Tibial artery (tissue), 4 donors: Measurements from ENCODE around the gene MYO19.

Source experiments
- DNase-seq, 2 donors: peaks; one replicate each; pipeline ENCODE4 v3.0.0-alpha.2; 2019
- H3K27ac ChIP-seq, 2 donors: fragments of 200-600 bp; sonication (generic) in 1 of 2; 1 replicate in 1 of 2; 2 replicates in 1 of 2; pipeline ENCODE4 v1.5.1; 2018 to 2019; ENCODE audit warnings: mild to moderate bottlenecking in 1 of 2
- H3K27me3 ChIP-seq, 2 donors: fragments of 200-600 bp; sonication (generic) in 1 of 2; one replicate each; pipeline versions ENCODE4 v1.5.1 to v1.6.0; 2016 to 2019
- H3K36me3 ChIP-seq, 3 donors: fragments of 200-600 bp; sonication (generic) in 2 of 3; one replicate each; pipeline ENCODE4 v1.5.1; 2016 to 2019; ENCODE audit warnings: mild to moderate bottlenecking in 2 of 3
- H3K4me1 ChIP-seq, 4 donors: fragments of 200-600 bp; sonication (generic) in 2 of 4; 1 replicate in 3 of 4; 2 replicates in 1 of 4; pipeline ENCODE4 v1.5.1; 2016 to 2019
- H3K4me3 ChIP-seq, 2 donors: fragments of 200-600 bp; sonication (generic) in 1 of 2; 1 replicate in 1 of 2; 2 replicates in 1 of 2; pipeline ENCODE4 v1.5.1; 2018 to 2019; ENCODE audit warnings: mild to moderate bottlenecking in 2 of 2
- H3K9me3 ChIP-seq, 3 donors: fragments of 200-600 bp; sonication (generic) in 1 of 3; one replicate each; pipeline ENCODE4 v1.5.1; 2016 to 2019
- CTCF ChIP-seq, 2 experiments: fragments of 200-600 bp in 1 of 2; fragments of 450-650 bp in 1 of 2; IDR thresholded peaks; one replicate each; pipeline ENCODE4 v1.5.1; 2017 to 2019; ENCODE audit warnings: antibody characterized with exemption in 2 of 2, mild to moderate bottlenecking in 1 of 2, moderate library complexity in 1 of 2
- intact Hi-C: fragments of 100-400 bp; cut with DNase I; formaldehyde crosslinking; loops from one replicate; pipeline ENCODE4 v1.15.0; 2023; ENCODE audit warnings: low total_unique reads

The MYO19 gene

DNA sequence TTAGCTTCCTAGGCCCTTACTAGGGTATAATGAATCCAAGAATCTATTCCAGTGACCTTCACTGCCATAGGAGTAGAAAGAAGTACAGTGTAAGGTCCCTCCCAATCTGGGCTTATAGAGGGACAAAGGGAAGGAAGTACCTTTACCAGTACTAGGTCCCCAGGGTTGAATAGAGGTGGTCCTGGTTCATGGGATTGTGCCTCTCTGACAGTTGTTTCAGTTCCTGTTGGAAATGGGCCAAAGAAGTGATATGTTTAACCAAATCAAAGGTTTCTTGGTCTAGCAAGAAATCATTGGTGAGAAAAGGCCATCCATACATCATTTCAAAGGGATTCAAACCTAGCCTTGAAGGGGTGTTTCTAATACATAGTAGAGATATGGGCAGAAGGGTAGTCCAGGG lies 64.2 kb downstream of the MYO19 start:
- Histone ChIP-seq H3K27ac (no peak overlapping the region), H3K4me1 (no peaks in the 10 kb centered on the region), H3K9me3 (no peaks in the 10 kb centered on the region), H3K36me3 (no peaks in the 10 kb centered on the region), H3K4me3 (no peak overlapping the region), H3K27me3 (peaks cover 0 to 38% of the 10 kb centered on the region in 2 donors)
- intact Hi-C loops = loop anchor here (10.0 kb wide), 1 partner anchor 496 kb away; no protein-coding TSS in a partner anchor
- TF ChIP-seq CTCF (IDR thresholded peaks at IDR 0.05) = no peak
- no peak for DNase-seq

- DNase-seq = no peak
- no peak for TF ChIP-seq CTCF (IDR thresholded peaks at IDR 0.05)
- intact Hi-C loops = loop anchor here (10.0 kb wide), 1 partner anchor 495 kb away; no protein-coding TSS in a partner anchor
- no peak overlapping the region for H3K27ac ChIP-seq
- H3K36me3 ChIP-seq = no peaks in the 10 kb centered on the region
- no peak overlapping the region for H3K4me3 ChIP-seq
- H3K4me1 ChIP-seq = no peaks in the 10 kb centered on the region
- no peaks in the 10 kb centered on the region for H3K9me3 ChIP-seq
- peaks cover 0 to 45% of the 10 kb centered on the region in 2 donors for H3K27me3 ChIP-seq
Measured at GRCh38 chr17:36469733-36470132, 64.9 kb downstream of the MYO19 start.

- no peak for DNase-seq
- Histone ChIP-seq H3K4me3 (no peak overlapping the region), H3K4me1 (peaks cover 0 to under 1% (median 0%) of the 10 kb centered on the region in 4 donors), H3K27me3 (peaks cover 0 to 51% of the 10 kb centered on the region in 2 donors), H3K27ac (no peak overlapping the region), H3K9me3 (no peaks in the 10 kb centered on the region), H3K36me3 (no peaks in the 10 kb centered on the region)
- intact Hi-C loops = no loop called here
- TF ChIP-seq CTCF (IDR thresholded peaks at IDR 0.05) = no peak
Measured at GRCh38 chr17:36468903-36469635, 65.6 kb downstream of the MYO19 start.

- H3K27ac ChIP-seq = no peak overlapping the region
- H3K4me1 ChIP-seq = peaks cover 0 to 4% (median 0%) of the 10 kb centered on the region in 4 donors
- H3K36me3 ChIP-seq = no peaks in the 10 kb centered on the region
- no peak for TF ChIP-seq CTCF (IDR thresholded peaks at IDR 0.05)
- DNase-seq = no peak
- H3K27me3 ChIP-seq = peaks cover 0 to 68% of the 10 kb centered on the region in 2 donors
- intact Hi-C loops = no loop called here
- H3K4me3 ChIP-seq = no peak overlapping the region
- H3K9me3 ChIP-seq = no peaks in the 10 kb centered on the region
Measured at GRCh38 chr17:36464765-36465088, 69.9 kb downstream of the MYO19 start.

DNA sequence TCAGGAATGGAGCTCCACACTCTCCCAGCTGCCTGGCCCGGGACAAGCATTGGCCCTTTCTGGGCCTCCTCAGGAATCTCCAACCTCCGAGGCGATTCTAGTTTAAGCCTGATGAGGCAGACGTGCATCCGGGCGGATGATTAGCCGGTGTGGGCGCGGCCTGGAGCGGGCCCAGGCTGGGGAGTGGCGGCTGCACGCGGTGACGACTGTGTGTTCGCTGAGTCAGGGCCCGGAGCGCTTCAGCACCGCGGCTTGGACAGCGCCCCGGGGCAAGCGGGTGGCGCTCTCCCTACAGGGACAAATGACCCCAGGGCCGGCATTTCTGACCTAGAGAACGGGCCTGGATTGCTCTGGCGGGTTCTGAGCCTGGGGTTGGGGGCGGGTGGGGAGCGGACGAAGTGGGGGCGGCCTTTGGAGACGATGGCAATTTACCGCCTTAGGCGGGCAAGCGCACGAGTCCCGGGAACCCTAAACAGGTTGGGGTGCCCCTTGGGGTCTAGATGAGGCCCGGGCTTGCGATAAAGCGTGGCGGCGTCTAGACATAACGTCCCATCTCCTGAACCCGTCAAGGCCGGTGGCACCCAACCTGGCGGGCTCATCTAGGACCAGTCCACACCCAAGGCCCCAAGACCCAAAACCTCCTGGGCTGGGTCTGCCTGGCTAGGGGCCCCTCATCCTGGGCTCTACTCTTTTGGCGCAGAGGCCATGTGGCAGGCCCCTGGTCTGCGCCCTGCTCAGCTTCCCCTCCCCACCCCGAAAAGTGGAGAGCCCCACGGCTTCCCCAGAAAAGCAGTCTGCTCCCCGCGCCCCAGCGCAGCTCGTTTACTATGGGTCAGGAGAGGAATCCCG lies 70.5 kb downstream of the MYO19 start:
- no peak for TF ChIP-seq CTCF (IDR thresholded peaks at IDR 0.05)
- intact Hi-C loops = no loop called here
- peaks cover 0 to 66% of the 10 kb centered on the region in 2 donors for H3K27me3 ChIP-seq
- H3K27ac ChIP-seq = no peak overlapping the region
- H3K4me1 ChIP-seq = peaks cover 0 to 4% (median 0%) of the 10 kb centered on the region in 4 donors
- no peak overlapping the region for H3K4me3 ChIP-seq
- DNase-seq = no peak
- no peaks in the 10 kb centered on the region for H3K36me3 ChIP-seq
- no peaks in the 10 kb centered on the region for H3K9me3 ChIP-seq
